ENCODE measurements around the gene SNX25.

DNA sequence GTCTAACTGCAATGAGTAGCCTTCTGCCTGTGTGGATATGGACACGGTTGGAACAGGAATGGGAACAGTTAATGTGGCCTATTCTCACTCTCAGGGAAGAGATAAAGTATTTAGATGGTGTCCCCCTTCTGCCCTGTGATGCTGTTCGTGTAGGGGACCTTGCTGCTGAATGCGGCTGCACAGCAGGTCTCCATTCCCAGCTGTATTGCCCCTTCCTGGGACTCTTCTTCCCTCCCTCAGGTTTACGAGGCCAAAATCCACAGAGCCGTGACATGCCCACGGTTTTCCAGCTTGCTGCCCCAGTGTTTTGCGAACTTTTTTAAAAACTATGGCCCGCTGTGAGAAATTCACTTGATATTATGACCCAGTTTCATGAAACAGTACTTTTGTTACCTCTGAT is 50.3 kb downstream of the SNX25 start:
- no peak for TF ChIP-seq POLR2AphosphoS5 (IDR thresholded peaks at IDR 0.05; ENCODE audit: low read depth, low read length)
- TF ChIP-seq, protein P1, sequence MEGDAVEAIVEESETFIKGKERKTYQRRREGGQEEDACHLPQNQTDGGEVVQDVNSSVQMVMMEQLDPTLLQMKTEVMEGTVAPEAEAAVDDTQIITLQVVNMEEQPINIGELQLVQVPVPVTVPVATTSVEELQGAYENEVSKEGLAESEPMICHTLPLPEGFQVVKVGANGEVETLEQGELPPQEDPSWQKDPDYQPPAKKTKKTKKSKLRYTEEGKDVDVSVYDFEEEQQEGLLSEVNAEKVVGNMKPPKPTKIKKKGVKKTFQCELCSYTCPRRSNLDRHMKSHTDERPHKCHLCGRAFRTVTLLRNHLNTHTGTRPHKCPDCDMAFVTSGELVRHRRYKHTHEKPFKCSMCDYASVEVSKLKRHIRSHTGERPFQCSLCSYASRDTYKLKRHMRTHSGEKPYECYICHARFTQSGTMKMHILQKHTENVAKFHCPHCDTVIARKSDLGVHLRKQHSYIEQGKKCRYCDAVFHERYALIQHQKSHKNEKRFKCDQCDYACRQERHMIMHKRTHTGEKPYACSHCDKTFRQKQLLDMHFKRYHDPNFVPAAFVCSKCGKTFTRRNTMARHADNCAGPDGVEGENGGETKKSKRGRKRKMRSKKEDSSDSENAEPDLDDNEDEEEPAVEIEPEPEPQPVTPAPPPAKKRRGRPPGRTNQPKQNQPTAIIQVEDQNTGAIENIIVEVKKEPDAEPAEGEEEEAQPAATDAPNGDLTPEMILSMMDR (IDR thresholded peaks at IDR 0.05) = no peak
- no peak for TF ChIP-seq SIN3A (IDR thresholded peaks at IDR 0.05; ENCODE audit: borderline replicate concordance, insufficient read depth, low read depth, low read length)
- TF ChIP-seq, protein P2, sequence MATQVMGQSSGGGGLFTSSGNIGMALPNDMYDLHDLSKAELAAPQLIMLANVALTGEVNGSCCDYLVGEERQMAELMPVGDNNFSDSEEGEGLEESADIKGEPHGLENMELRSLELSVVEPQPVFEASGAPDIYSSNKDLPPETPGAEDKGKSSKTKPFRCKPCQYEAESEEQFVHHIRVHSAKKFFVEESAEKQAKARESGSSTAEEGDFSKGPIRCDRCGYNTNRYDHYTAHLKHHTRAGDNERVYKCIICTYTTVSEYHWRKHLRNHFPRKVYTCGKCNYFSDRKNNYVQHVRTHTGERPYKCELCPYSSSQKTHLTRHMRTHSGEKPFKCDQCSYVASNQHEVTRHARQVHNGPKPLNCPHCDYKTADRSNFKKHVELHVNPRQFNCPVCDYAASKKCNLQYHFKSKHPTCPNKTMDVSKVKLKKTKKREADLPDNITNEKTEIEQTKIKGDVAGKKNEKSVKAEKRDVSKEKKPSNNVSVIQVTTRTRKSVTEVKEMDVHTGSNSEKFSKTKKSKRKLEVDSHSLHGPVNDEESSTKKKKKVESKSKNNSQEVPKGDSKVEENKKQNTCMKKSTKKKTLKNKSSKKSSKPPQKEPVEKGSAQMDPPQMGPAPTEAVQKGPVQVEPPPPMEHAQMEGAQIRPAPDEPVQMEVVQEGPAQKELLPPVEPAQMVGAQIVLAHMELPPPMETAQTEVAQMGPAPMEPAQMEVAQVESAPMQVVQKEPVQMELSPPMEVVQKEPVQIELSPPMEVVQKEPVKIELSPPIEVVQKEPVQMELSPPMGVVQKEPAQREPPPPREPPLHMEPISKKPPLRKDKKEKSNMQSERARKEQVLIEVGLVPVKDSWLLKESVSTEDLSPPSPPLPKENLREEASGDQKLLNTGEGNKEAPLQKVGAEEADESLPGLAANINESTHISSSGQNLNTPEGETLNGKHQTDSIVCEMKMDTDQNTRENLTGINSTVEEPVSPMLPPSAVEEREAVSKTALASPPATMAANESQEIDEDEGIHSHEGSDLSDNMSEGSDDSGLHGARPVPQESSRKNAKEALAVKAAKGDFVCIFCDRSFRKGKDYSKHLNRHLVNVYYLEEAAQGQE (IDR thresholded peaks at IDR 0.05; ENCODE audit: insufficient read depth in 1 of 2, low read depth in 2 of 2, low read length in 1 of 2) = no peak
- no peak for TF ChIP-seq TCF7L2 (IDR thresholded peaks at IDR 0.05; ENCODE audit: low read depth, low read length)
